Activated naive CD4-positive, alpha-beta T cell treated with anti-CD3 and anti-CD28 coated beads, Interleukin-2, amount 50 U/mL, for 16 hours (primary cell): ENCODE measurements around the gene FBXO42.
"Not testable (repeated sequence)": the region's sequence is repeated elsewhere in the genome, so short reads cannot be mapped to it uniquely, and the experiment has no call there.

Experiments used
- DNase-seq: peaks from one replicate; pipeline ENCODE4 v3.0.0-alpha.2; 2020

Gene FBXO42

DNA sequence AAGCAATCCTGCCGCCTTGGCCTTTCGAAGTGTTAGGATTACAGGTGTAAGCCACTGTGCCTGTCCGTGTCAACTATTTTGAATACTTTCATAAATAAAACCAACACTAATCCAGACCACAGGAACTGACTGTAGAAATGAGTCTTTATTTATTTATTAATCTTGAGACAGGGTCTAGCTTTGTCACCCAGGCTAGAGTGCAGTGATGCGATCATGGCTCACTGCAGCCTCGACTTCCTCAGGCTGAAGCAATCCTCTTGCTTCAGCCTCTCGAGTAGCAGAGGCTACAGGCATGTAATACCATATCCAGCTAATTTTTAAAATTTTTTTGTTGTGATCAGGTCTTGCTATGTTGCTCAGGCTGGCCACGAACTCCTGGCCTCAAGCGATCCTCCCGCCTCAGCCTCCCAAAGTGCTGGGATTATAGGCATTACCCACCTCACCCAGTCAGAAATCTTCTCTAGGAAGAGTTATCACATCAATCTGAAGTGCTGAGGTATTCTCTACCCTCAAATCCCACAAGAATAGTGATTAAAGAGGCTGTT lies 93.6 kb downstream of the FBXO42 start:
- no peak for DNase-seq

DNA sequence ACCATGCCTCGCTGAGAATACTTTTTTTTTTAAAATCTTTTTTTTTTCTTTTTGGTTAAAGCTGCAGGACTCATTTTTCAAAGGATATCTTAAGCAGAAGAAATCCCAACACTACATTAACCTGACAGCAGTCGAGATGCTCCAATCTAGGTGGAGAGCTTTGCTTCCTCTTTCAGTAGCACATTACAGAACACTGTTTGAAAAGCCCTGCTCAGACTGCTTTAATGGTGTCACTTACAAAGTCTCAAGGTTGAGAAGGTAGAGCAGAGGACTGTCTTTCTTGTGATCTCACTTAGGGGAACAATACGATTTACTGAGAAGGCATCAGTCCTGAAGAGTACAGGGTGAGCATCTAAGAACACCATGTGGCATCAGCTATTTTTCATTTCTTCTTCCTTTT lies 94.3 kb downstream of the FBXO42 start:
- DNase-seq, result no peak

DNA sequence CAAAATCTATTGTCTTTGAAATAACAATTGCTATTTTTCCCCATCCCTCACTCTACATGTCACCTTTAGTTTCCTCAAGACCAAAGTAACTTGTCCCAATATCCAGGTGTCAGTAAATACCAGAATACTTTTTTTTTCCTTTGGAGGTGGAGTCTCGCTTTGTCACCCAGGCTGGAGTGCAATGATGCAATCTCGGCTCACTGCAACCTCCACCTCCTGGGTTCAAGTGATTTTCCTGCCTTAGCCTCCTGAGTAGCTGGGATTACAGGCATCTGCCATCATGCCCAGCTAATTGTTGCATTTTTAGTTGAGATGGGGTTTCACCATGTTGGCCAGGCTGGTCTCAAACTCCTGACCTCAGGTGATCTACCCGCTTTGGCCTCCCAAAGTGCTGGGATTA lies 94.7 kb downstream of the FBXO42 start:
- DNase-seq, result not testable (repeated sequence)

DNA sequence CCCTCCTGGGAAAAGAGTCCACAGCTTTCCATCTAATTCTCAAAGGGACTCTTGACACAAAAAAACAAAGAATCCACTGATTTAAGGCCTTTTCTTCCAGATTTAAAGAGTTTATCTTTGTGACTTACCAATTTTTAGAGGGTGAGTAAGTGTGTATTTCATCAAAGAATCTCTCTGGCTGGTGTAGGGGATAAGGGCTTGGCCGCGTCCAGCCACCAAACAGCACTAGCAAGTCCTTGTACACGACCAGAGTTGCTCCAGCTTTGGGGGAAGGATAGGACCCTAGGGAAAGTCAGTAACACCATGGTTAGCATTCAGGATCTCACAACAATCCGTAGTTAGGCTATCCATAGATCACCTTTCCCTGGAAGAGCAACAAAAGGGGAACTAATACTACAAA lies 95.8 kb downstream of the FBXO42 start:
- DNase-seq, result no peak

DNA sequence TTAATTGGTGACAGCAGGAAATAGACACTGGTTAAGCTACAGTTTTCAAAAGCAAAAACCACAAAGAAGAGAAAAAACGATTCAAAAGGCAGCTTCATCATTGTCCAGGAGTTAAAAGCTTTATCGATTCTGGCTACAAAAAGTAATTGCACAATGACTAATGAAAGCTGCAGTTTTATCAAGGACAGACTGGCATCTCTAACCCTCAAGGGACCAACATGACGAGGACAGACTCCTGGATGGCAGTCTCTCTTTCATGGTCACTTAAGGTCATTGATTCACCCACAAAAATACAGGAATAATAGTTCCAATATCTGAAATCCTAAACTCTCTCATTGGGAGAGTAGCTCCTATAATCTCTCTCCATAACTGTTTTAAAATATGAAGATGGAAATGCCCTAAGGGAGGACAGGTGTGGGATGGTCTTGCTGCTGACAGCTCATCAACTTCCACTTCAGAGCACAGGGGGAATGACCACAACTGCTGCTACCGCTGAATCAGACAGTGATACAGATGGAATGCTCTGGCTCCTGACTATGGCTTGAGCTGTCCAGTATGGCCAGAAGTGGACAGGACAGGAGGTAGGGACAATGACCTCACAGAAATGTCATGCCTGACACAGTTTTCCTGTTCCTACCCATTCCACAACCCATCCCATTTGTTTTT lies 97.9 kb downstream of the FBXO42 start:
- DNase-seq, result no peak

DNA sequence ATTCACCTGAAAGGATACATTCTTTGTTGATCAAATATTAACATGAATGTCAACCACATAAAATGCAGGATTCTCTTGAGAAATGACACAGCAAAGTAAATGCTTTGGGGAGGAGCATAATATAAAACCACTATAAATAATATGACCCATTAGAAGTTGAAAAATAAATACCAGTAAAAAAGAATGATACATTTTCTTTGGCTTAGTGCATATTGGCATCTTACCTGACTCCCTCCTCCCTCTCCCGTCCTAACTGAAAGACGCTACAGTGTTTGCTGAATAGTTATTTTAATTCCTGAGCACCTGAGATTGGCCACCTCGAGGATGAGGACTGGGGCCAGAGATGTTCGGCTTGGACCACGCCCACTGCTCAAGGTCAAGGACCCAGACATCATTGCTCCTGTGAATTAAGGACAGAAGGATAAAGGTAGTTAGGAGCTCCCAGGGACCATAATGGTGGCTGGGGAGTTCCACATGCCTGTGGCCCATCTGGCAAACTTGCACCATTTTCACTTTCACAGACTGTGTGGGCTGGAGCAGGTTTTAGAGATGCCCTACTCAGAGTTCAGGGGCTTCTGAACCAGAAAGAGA lies 98.9 kb downstream of the FBXO42 start:
- DNase-seq, result no peak

DNA sequence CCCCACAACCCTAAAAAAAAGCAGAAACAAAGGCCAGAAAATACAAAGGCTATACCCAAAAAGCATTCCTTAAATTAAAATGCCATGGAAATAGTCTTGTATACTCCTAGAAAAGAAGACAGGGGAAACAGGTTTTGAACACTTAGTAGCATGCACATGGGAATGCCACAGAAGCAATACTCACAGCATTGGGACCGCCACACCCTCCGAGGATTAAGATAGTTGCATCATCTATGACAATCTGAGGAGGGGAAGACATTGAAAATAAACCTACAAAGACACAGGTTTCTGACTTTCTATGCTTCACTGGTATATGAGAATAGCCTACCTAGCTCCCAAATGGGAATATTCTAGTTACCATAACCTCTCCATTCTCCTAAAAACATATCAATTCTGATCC lies 99.4 kb downstream of the FBXO42 start:
- no peak for DNase-seq

DNA sequence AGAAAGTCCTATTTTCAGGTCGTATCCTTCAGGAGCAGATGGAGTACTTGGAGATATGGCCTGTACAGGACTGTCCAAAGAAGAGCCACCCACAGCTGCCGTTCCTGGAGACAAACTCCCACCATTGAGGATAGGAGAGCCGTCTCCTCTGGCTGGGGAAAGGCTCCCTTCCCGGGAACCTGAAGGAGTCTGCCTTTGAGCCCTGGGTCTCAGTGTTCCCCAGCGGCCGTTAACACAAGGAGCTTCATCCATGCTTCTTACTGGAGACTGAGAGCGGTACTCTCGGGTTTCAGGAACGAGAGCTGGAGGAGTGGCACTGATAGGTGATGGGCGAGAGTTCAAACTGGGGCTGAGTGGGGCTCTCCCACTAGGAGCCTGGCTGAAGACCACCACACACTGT lies 100.9 kb downstream of the FBXO42 start:
- DNase-seq, result no peak

DNA sequence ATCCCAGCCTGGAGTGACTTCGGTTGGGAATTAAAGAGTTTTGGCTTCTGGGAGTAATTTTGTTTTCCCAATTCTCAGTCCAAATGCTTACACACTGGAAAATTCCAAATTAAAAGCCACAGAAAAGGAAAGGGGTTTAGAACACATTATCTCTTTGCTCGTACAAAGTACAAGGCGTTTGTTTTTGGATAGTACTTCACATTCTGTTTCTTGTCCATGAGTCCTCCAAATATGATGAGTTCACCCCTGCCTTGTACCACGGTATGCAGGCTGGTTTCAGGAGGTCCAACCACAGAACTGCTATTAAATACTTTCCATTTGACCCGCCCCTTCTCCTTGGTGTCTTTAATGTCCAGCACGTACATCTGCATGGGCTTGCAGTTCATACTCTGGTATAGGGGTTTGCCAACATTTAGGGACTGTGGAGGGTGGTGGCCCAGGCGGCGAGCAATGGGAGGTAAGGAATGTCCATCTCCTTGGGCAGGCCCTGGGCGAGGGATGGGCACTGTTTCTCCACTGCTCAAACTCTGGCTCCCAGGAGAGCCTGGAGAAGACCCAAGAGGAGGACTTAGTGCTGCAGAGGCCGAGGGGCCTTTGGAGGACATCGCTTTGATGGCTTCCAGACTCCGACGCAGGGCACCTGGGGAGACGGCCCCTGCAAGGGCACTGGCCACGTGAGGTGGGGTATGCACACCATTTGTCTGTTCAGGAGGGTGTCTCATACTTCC lies 101.6 kb downstream of the FBXO42 start:
- DNase-seq, result no peak

DNA sequence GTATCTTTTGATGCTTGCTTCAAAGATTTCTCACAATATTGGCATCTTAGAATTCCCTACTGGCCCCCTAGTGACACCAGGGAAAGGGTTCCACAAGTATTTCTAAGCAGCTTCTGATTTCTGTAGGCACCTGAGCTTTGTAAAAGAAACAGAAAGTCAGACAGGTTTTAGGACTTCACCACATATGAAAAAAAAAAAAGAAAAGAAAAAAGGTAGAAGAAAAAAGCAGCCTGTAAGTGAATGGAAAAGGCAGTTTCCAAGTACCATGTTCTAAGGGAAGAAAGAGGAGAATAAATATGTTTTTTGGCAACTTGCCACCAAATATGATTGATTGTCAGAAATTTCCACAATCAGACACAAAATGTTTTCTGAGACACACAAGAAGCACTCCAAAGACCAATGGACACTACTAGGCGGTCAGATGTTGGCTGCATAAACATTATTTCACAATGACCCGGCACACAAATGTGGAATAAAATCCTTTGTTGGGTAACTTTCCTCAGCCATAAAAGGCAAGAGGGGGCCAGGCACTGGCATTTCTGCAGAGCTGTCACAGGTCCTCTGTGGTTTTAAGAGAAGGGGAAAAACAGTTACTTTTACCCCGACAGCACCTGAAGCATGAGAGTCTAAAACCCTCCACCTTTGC lies 102.6 kb downstream of the FBXO42 start:
- DNase-seq, result no peak

DNA sequence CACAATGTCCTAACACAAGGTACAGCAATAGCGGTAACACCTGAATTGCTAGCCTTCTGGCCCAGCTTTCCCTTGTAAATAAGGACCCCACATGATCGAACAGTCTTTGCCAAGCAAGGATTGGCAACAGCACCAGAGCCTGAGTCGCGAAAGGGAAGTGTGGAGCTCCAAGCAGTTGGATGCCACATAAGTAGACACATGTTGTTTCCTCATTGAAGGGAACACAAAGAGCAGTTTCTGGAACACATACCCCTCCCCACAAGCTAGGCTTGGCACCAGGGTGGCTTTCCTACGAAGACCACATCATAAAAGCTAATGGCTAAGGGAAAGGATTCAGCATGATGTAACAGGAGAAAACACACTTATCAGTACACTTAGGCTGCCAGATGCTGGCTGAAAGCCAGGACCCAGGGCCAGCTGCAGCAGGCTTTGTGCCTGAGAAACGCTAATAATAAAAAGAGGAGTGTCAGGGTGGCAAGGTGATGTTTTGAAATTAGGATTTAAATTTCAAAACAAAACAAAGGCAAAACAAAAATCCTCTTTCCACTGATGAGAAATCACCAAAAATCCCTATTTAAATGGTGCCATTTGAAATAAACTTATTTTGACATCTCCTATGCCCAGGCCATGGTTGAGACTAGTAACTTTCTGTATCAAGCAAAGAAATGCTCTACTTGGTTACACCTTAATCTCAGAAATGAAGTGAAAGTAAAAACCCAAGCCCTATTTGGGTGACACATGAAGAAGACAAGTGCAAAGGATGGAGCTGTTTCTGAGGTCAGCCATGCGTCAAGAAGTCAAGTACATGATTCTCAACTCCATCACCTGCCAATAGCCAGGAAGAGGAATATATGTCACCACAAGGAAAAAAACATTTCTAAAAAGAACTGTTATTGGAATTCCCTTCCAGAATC lies 103.4 kb downstream of the FBXO42 start:
- no peak for DNase-seq

DNA sequence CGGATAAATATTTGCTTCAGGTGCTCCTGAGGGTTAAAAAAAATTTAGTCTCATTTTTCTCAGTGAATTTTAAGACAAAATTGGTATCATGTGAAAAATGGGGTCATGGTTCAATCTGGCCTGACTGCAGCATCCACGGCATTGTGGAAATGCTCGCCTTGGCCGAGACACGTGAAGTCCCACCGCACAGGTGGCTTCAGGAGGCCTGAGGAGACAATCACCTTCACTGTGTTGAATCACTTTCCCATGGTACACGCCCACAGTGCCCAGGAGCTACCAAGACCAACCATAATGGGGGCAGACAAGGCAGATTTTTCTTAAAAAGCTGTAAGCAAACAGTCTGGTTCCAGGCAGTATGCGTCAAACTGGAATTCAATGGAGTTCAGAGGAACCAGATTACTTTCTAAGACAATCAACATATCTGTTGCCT lies 104.3 kb downstream of the FBXO42 start:
- no peak for DNase-seq

DNA sequence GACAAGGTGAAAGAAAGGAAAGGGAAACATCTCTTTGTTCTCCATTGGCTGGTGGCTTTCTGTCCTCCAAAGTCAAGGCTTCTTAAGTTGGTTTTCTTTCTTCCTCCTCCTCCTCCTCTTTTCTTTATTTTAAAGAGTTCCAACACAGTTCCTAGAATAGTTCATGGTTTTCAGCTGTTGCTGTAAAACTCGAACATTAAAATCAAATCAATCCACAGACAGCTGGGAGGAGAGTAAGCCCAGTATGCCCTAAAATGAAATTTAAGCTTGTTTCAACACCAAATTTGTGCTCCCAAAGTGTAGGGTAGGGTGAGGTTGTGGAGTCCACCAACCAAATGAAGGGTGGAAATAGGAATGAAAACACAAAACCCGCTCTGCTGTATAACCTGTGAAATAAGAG lies 104.8 kb downstream of the FBXO42 start:
- no peak for DNase-seq

DNA sequence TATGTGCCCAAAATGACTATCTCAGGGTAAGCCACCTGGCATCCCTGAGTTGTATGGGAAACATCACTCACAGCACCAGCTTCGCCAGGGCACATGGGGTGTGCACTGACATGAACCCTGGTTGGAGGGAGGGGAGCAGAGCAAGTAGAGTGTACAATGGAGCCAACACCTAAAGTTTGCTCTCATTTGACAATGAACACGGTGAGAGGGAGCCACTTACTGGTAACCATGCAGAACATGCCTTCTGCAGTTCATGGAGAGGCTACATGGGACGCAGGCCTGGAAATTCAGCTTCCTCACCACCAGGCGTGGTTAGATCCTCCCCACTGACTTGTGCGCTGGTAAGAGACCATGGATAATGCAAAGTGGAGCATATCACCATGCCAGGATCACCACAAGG lies 105.3 kb downstream of the FBXO42 start:
- DNase-seq, result no peak

DNA sequence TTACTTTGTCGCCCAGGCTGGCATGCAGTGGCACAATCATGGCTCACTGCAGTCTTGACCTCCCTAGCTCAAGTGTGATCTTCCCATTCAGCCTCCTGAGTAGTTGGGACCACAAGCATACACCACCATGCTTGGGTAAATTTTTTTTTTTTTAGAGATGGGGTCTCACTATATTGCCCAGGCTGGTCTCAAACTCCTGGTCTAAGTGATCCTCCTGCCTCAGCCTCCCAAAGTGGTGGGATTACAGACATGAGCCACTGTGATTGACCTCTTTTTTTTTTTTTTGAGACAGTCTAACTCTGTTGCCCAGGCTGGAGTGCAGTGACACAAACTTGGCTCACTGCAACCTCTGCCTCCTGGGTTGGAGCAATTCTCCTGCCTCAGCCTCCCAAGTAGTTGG lies 106.0 kb downstream of the FBXO42 start:
- not testable (repeated sequence) for DNase-seq

DNA sequence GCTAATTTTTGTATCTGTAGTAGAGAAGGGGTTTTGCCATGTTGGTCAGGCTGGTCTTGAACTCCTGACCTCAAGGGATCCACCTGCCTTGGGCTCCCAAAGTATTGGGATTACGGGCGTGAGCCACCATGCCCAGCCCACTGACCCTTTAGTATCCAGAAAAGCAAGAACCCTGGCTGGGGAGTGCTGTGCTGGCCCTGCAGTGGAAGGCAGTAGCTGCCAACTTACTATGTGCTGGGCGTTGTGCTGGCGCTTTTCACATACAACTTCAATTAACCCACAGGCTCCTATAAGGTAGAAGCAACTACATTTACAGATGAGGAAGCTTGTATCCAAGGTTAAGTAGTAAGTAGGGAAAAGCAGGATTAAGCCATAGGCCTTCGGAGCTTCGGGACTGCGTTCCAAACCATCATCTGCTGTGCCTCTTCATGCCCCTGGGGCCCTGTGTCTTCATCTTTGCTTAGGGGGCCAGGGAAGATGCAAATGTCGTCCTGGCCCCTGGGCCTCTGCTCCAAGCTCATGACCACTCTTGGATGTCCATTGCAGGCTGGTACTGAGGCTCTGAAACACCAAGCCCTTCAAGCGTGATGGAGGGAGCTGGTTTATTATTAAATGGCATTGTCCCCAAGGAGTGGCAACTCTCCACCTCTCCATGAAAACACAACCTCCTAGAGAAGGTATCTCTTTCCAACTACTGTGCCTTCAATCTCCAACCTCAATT lies 106.6 kb downstream of the FBXO42 start:
- no peak for DNase-seq

DNA sequence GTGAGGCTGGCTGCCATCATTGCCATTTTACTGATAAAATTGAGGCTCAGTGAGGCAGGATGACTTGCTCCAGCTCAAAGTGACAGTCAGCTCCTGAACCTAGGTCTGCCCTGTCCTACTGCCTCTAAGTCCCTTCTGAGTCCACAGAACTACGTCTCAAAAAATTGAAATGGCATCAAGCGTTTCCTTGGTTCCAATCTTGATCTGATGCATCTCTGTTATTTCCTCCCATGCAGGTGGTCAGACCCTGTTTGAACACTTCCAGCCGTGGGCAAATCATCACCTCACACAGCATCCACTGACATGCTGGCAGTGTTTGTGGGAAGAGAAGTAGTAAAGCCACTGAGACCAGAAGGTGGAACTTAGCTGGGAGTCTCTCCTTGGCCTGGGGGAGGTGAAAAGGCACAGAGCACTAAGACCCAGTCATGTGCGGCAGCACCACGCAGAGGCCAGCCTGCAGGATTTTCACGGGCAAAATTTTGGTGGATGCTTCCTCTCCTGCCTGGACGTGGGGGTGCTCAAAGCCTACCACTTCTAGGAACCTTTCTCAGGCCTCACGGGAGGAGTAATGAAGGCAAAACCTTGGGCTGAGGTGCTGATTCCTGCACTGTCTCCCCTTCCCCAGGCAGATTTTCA lies 107.5 kb downstream of the FBXO42 start:
- DNase-seq, result no peak

DNA sequence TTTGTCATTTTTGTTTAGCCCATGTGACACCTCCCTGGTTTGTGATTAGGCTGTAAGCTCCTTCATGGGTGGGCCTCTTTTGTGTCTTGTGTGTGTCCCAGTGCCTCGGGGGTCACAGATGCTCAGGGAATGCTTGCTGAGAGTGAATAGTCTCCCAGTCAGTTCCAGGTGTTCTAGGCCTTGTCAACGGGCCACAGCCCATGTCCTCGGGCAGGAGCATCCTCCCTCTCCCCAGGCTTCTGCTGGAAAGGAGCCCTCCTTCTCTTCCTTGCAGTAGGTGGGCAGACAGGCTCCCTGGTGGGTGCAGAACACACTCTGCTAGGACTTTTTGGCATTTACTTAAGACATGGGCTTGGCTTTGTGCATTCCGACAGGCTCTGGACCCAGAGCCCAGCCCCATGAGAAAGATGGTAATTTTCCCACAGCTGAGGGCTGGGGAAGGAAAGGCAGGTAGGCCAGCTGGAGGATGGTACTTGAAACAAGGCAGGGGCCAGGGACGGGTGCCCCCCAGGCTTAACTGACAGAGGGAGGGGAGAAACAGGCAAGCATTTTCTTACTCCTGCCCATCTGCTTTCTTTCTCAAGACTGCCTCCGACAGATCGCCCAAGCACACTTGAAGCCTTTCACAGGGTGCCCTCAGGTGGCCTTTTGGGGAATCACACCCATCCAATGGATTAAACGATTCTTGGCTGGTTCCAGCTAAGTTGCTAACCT lies 108.2 kb downstream of the FBXO42 start:
- peak; percentile 76 for DNase-seq

DNA sequence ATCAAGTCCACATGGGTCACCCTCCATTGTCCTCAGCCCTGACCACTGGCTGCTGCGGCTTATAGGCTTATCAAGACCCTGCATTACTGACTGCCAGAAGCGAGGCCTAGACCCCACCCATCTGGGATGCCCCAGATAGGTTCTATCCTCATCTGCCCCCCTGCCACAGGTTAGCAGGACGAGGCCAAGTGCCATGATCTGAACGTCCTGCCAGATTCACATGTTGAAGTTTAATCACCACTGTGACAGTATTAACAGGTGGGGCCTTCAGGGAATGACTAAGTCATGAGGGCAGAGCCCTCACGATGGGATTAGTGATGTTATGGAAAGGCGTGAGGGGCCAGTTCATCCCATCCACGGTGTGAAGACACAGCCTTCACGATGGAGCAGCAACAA lies 109.1 kb downstream of the FBXO42 start:
- DNase-seq, result no peak

DNA sequence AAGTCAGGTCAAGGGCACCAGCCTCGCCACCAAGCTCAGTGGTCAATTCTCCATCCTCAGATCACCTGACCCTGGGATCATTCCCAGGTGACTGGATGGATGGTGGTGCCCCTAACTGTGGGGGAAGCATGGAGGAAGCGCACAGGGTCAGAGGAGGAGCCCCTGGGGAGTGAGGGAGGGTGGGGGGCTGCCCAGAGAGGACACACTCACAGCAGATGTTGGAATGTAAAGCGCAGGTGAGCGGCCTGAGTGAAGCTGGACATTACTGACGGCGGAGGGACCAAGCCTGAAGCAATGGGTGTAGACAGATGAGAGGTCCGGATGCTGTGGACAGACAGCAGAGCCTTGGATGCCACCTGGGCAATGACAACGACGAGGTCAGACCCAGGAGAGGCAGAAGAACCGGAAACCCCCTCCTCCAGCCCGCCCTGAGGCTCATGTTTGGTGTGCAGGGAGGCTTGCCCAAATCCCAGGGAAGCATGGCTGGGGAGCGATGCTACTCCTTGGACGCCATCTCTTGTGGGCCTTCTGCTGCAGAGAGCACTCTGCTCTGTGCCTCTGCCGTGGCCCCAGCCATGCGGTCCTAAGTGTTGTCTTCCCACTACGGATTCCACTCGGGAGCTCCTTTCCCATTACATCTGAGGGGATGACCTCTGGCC lies 109.6 kb downstream of the FBXO42 start:
- DNase-seq, result no peak
